Measurements from ENCODE around the gene KLRF2.

Gene KLRF2

DNA sequence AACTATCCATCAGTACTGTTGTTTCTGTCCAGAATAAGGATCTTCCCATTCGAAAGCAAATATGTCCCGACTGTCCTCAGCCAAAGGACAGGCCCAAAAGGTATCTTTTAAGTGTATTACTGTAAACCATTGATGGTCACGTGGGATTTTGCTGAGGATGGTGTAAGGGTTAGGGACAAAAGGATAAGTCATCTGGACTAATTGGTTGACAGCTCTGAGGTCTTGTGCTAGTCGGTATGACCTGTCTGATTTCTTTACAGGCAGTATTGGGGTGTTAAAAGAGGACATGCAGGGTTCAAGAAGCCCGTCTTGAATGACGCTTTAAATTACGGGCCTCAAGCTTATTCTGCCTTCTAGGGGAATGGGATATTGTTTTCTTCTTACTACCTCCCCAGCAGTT, 26.5 kb downstream of the KLRF2 start:
- Mint-ChIP-seq H3K4me1 (peaks cover 26% of the 10 kb centered on the region), H3K9me3 (peaks cover 34% of the 10 kb centered on the region), H3K36me3 (ENCODE audit: low read depth) (peaks cover 21% of the 10 kb centered on the region), H3K27me3 (no peaks in the 10 kb centered on the region), H3K4me3 (no peak overlapping the region), H3K27ac (no peak overlapping the region)
- ATAC-seq (no peak), DNase-seq (no peak)

DNA sequence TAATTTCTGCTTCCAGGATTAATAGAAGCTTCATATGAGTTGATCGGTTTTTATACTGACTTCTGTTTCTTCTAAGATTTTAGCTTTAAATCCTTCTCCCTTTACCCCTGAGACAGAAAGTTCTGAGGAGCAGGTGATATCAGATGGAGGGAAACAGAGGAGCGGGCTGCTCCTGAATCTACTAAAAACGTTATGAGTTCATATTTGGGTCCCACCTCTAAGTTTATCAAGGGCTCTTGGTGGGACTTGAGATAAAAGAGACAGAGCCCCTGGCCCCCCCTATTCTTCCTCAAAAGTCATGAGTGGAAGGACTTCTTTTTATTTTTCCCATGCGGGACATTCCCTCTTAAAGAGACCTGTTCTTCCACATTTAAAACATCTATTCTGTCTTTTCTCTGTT, 27.1 kb downstream of the KLRF2 start:
- peaks cover 28% of the 10 kb centered on the region for H3K9me3 Mint-ChIP-seq
- no peak overlapping the region for H3K27ac Mint-ChIP-seq
- ATAC-seq (no peak), DNase-seq (no peak)
- peaks cover 20% of the 10 kb centered on the region for H3K36me3 Mint-ChIP-seq (ENCODE audit: low read depth)
- H3K4me3 Mint-ChIP-seq: no peak overlapping the region
- H3K4me1 Mint-ChIP-seq: peaks cover 26% of the 10 kb centered on the region
- H3K27me3 Mint-ChIP-seq: no peaks in the 10 kb centered on the region

- H3K4me1 Mint-ChIP-seq: peaks cover 26% of the 10 kb centered on the region
- no peak for DNase-seq
- no peak overlapping the region for H3K27ac Mint-ChIP-seq
- H3K27me3 Mint-ChIP-seq: no peaks in the 10 kb centered on the region
- H3K36me3 Mint-ChIP-seq (ENCODE audit: low read depth): peaks cover 20% of the 10 kb centered on the region
- peaks cover 26% of the 10 kb centered on the region for H3K9me3 Mint-ChIP-seq
- no peak overlapping the region for H3K4me3 Mint-ChIP-seq
- no peak for ATAC-seq
These were observed 28.4 kb downstream of the KLRF2 start for GRCh38 chr12:9909724-9910123.

GRCh38 chr12:9910716-9911421, 29.6 kb downstream of the KLRF2 start:
- Mint-ChIP-seq H3K4me1 (peaks cover 24% of the 10 kb centered on the region), H3K4me3 (no peak overlapping the region), H3K27ac (no peak overlapping the region), H3K36me3 (ENCODE audit: low read depth) (peaks cover 20% of the 10 kb centered on the region), H3K9me3 (peaks cover 26% of the 10 kb centered on the region), H3K27me3 (no peaks in the 10 kb centered on the region)
- no peak for DNase-seq
- ATAC-seq: no peak

DNA sequence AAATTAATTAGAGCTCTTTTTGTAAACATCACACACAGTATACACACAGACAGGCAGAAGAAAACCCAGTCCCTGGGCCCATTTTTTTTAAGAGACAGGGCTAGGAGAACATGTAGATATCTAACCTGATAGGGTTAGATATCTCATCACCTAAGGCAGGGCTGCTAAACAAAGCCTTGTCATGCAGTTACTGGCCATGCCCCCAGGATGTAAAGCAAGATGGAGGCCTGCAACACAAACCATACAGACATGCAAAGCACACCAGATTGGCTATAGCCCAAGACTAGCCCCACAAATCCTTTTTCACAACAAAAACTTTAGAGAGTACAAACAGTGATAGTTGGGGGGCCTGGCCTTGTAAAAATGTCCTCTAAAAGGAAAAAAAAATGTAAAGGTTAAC, 30.4 kb downstream of the KLRF2 start:
- H3K9me3 Mint-ChIP-seq: peaks cover 26% of the 10 kb centered on the region
- ATAC-seq (no peak), DNase-seq (no peak)
- no peaks in the 10 kb centered on the region for H3K27me3 Mint-ChIP-seq
- peaks cover 20% of the 10 kb centered on the region for H3K36me3 Mint-ChIP-seq (ENCODE audit: low read depth)
- no peak overlapping the region for H3K4me3 Mint-ChIP-seq
- no peak overlapping the region for H3K27ac Mint-ChIP-seq
- peaks cover 16% of the 10 kb centered on the region for H3K4me1 Mint-ChIP-seq

GRCh38 chr12:9919443-9919842, 38.2 kb downstream of the KLRF2 start:
- Mint-ChIP-seq H3K36me3 (ENCODE audit: low read depth) (no peaks in the 10 kb centered on the region), H3K27me3 (no peaks in the 10 kb centered on the region), H3K27ac (no peak overlapping the region), H3K9me3 (no peaks in the 10 kb centered on the region), H3K4me1 (peaks cover 9% of the 10 kb centered on the region), H3K4me3 (no peak overlapping the region)
- no peak for DNase-seq
- no peak for ATAC-seq

GRCh38 chr12:9920451-9920850, 39.2 kb downstream of the KLRF2 start:
- ATAC-seq: no peak
- H3K36me3 Mint-ChIP-seq (ENCODE audit: low read depth): no peaks in the 10 kb centered on the region
- no peak overlapping the region for H3K4me3 Mint-ChIP-seq

GRCh38 chr12:9922429-9922828, 41.1 kb downstream of the KLRF2 start:
- Mint-ChIP-seq H3K4me3 (no peak overlapping the region), H3K27me3 (no peaks in the 10 kb centered on the region), H3K27ac (no peak overlapping the region), H3K9me3 (no peaks in the 10 kb centered on the region), H3K4me1 (peaks cover 13% of the 10 kb centered on the region), H3K36me3 (ENCODE audit: low read depth) (no peaks in the 10 kb centered on the region)
- DNase-seq (no peak), ATAC-seq (no peak)

More at GRCh38 chr12:9920451-9920850, 39.2 kb downstream of the KLRF2 start:
- no peak for DNase-seq
- Mint-ChIP-seq H3K4me1 (peaks cover 9% of the 10 kb centered on the region), H3K27me3 (no peaks in the 10 kb centered on the region), H3K27ac (no peak overlapping the region), H3K9me3 (no peaks in the 10 kb centered on the region)

DNA sequence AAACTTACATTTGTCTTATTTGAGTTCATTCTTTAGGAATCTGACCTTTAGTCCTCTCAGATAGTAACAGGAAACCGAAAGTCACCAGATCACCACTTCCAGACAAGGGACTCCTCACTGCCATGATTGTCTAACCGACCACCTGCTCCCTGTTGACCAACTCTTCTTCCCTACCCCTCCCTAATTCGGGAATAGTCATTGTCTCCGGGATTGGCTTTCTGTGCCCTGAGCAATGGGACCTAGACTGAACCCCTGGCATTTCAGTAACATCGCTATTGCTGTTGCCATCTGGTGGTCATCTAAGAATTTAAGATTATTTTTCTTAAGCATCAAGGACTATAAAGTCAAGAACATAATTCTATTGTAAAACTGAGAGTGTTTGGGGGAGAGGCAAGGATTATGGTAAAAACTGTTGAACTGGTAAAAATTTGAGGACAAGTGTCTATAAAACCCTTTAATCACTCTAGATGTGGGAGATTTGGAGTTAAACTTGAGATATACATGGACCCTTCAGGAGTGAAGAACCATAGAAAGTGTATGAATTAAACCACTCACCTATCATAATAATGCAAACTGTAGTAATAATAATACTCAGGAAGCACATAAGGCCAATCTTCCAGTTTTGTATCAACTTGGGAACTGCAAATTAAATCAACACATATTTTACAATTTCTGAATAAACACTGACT, 44.6 kb downstream of the KLRF2 start:
- Mint-ChIP-seq H3K27me3 (no peaks in the 10 kb centered on the region), H3K9me3 (no peaks in the 10 kb centered on the region), H3K4me1 (peaks cover 16% of the 10 kb centered on the region), H3K36me3 (ENCODE audit: low read depth) (no peaks in the 10 kb centered on the region), H3K4me3 (peak overlapping the region; percentile 64), H3K27ac (peak overlapping the region; percentile 26)
- ATAC-seq: peak; percentile 52
- DNase-seq: no peak

GRCh38 chr12:9926876-9927275, 45.6 kb downstream of the KLRF2 start:
- Mint-ChIP-seq H3K4me1 (peaks cover 16% of the 10 kb centered on the region), H3K9me3 (no peaks in the 10 kb centered on the region), H3K4me3 (no peak overlapping the region), H3K27me3 (no peaks in the 10 kb centered on the region), H3K36me3 (ENCODE audit: low read depth) (no peaks in the 10 kb centered on the region), H3K27ac (no peak overlapping the region)
- no peak for DNase-seq
- no peak for ATAC-seq

GRCh38 chr12:9928607-9929006, 47.3 kb downstream of the KLRF2 start:
- DNase-seq (no peak), ATAC-seq (no peak)
- Mint-ChIP-seq H3K27me3 (no peaks in the 10 kb centered on the region), H3K4me3 (no peak overlapping the region), H3K9me3 (no peaks in the 10 kb centered on the region), H3K36me3 (ENCODE audit: low read depth) (no peaks in the 10 kb centered on the region), H3K27ac (no peak overlapping the region), H3K4me1 (peaks cover 7% of the 10 kb centered on the region)

DNA sequence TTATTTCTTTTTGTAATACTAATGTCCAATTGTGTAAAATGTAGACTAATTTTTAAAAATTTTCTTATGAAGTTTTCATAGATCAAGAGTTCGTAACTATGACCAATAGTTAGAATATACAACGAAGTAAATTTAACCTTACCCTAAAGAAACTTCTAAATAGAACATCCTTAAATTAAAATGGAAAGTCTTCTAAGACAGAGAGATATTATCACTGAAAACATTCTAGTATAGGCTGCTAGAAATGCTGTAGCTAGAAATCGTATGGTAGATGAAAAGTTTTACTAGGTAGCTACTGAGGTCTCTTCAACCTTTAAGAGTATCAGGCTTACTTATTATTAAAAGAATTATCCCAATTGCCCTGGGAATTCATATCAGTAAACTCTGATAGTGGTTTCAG, 50.0 kb downstream of the KLRF2 start:
- ATAC-seq (no peak), DNase-seq (no peak)
- Mint-ChIP-seq H3K27me3 (no peaks in the 10 kb centered on the region), H3K36me3 (ENCODE audit: low read depth) (no peaks in the 10 kb centered on the region), H3K4me3 (no peak overlapping the region), H3K27ac (no peak overlapping the region), H3K4me1 (peaks cover 2% of the 10 kb centered on the region), H3K9me3 (no peaks in the 10 kb centered on the region)

- DNase-seq (no peak), ATAC-seq (no peak)
- no peak within 1 kb of the TSS for H3K27ac Mint-ChIP-seq
- H3K27me3 Mint-ChIP-seq: no peaks in the 10 kb centered on the region
- H3K4me1 Mint-ChIP-seq: peaks cover 2% of the 10 kb centered on the region
- H3K9me3 Mint-ChIP-seq: no peaks in the 10 kb centered on the region
- no peaks in the 10 kb centered on the region for H3K36me3 Mint-ChIP-seq (ENCODE audit: low read depth)
- H3K4me3 Mint-ChIP-seq: no peak within 1 kb of the TSS
These were observed 51.0 kb downstream of the KLRF2 start, which contains the start of gene CLEC2A for GRCh38 chr12:9932270-9932669. Gene CLEC2A, minus strand, starts transcription at chr12:9932370. Its CDS starts 41 bp downstream, at chr12:9932329.

DNA sequence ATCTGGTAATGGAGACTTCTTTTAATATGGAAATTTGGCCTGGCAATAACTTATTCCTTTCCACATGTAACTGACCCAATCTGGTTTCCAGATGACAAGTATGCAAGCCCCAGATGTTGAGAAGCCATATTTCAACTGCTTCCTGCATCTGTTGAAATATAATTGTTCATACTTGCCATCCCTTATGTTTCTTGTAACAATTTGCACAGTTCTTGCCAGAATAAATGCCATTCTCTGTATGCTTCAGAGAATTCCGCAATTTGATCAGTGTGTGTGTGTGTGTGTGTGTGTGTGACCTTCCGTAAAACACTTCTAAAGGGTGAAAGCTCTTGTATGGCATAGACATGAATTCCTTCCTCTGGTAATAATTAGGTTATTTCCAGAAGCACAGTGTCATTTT, 52.7 kb downstream of the KLRF2 start:
- no peaks in the 10 kb centered on the region for H3K9me3 Mint-ChIP-seq
- H3K4me1 Mint-ChIP-seq: no peaks in the 10 kb centered on the region
- no peak overlapping the region for H3K27ac Mint-ChIP-seq

GRCh38 chr12:9935026-9935425, 53.7 kb downstream of the KLRF2 start:
- H3K4me1 Mint-ChIP-seq: no peaks in the 10 kb centered on the region
- ATAC-seq (no peak), DNase-seq (no peak)
- no peaks in the 10 kb centered on the region for H3K36me3 Mint-ChIP-seq (ENCODE audit: low read depth)
- no peaks in the 10 kb centered on the region for H3K27me3 Mint-ChIP-seq
- no peak overlapping the region for H3K4me3 Mint-ChIP-seq
- H3K9me3 Mint-ChIP-seq: no peaks in the 10 kb centered on the region
- no peak overlapping the region for H3K27ac Mint-ChIP-seq

More for the DNA sequence above, 52.7 kb downstream of the KLRF2 start:
- ATAC-seq: no peak
- H3K4me3 Mint-ChIP-seq: no peak overlapping the region
- H3K27me3 Mint-ChIP-seq: no peaks in the 10 kb centered on the region
- no peaks in the 10 kb centered on the region for H3K36me3 Mint-ChIP-seq (ENCODE audit: low read depth)
- DNase-seq: no peak

Data from activated naive CD8-positive, alpha-beta T cell treated with anti-CD3 and anti-CD28 coated beads, Interleukin-2, amount 50 U/mL, for 24 hours (primary cell).